HepG2 (cell line): ENCODE results near the gene SERTAD3. TPM values are rescaled to one million over a fixed set of nuclear protein-coding genes. Genes with fewer than 3 reads are reported as not detected.

ENCODE experiments used
- ATF1 ChIP-seq: IDR thresholded peaks from 2 replicates; pipeline ENCODE4 v1.6.1; 2016; ENCODE audit warnings: mild to moderate bottlenecking, control low read depth
- CBFB ChIP-seq: sonication (generic); formaldehyde crosslinking; IDR thresholded peaks from 2 replicates; pipeline ENCODE4 v1.4.0; 2020; ENCODE audit warnings: missing genetic modification reagents
- CREM ChIP-seq, 2 experiments: sonication (generic) in 1 of 2; formaldehyde crosslinking in 1 of 2; IDR thresholded peaks; 2 replicates each; pipeline versions ENCODE4 v1.4.0 to v1.6.1; 2016 to 2020; ENCODE audit warnings: antibody characterized with exemption in 1 of 2, mild to moderate bottlenecking in 1 of 2, missing genetic modification reagents in 1 of 2
- HNRNPLL ChIP-seq: fragments of 200-400 bp; formaldehyde crosslinking; IDR thresholded peaks from 2 replicates; pipeline ENCODE4 v1.6.1; 2017; ENCODE audit warnings: mild to moderate bottlenecking, low read depth, low read length; ENCODE audit not compliant: poor library complexity, severe bottlenecking
- JUN ChIP-seq: sonication (generic); formaldehyde crosslinking; IDR thresholded peaks from 2 replicates; pipeline ENCODE4 v1.4.0; 2020; ENCODE audit warnings: mild to moderate bottlenecking, missing genetic modification reagents
- MYC ChIP-seq: sonication (generic); formaldehyde crosslinking; IDR thresholded peaks from 2 replicates; pipeline ENCODE4 v1.9.0; 2021; ENCODE audit warnings: missing genetic modification reagents, borderline replicate concordance
- NONO ChIP-seq, 2 experiments: fragments of 450-650 bp in 1 of 2; sonication (generic) in 1 of 2; formaldehyde crosslinking in 1 of 2; IDR thresholded peaks in 1 of 2; conservative IDR thresholded peaks in 1 of 2; 2 replicates each; pipeline versions ENCODE4 v1.6.1 to v1.8.0; 2017 to 2022; ENCODE audit warnings: mild to moderate bottlenecking in 1 of 2, missing genetic modification reagents in 1 of 2, moderate library complexity in 1 of 2
- PCBP1 ChIP-seq: fragments of 200-400 bp; formaldehyde crosslinking; IDR thresholded peaks from 2 replicates; pipeline ENCODE4 v1.6.1; 2017; ENCODE audit warnings: mild to moderate bottlenecking, low read depth, low read length, borderline replicate concordance
- RAD51 ChIP-seq: fragments of 450-650 bp; IDR thresholded peaks from 2 replicates; pipeline ENCODE4 v1.6.1; 2016; ENCODE audit warnings: borderline replicate concordance
- ZMYM3 ChIP-seq: sonication (generic); formaldehyde crosslinking; IDR thresholded peaks from 2 replicates; pipeline ENCODE4 v1.5.1; 2020; ENCODE audit warnings: mild to moderate bottlenecking, missing genetic modification reagents
- ZNF781 ChIP-seq: sonication (generic); formaldehyde crosslinking; IDR thresholded peaks from 2 replicates; pipeline ENCODE4 v1.5.1; 2020; ENCODE audit warnings: borderline replicate concordance, mild to moderate bottlenecking, missing genetic modification reagents; ENCODE audit errors: not compliant biosample characterization
- ZNF879 ChIP-seq: sonication (generic); formaldehyde crosslinking; IDR thresholded peaks from 2 replicates; pipeline ENCODE4 v1.8.1; 2023; ENCODE audit warnings: missing genetic modification reagents
- polyA plus RNA-seq, 8 experiments: library from polyadenylated mRNA; depleted of rRNA in 3 of 8; stranded (reverse) in 7 of 8; unstranded in 1 of 8; fragments of >200 nt; fragmentation: Illumina TruSeq in 4 of 8; extraction: Trizol in 4 of 8; gene quantifications; 2 replicates each; pipeline versions ENCODE4 v1.2.1 to v1.2.3, GENCODE V29; 2011 to 2016; ENCODE audit warnings: low read depth in 4 of 8, missing spikeins in 1 of 8, mixed read lengths in 1 of 8; ENCODE audit not compliant: insufficient read depth in 1 of 8
- total RNA-seq, 5 experiments: library from RNA; depleted of rRNA; stranded (reverse); fragments of >200 nt; fragmentation: Illumina TruSeq; extraction: Trizol; gene quantifications; 2 replicates each; pipeline ENCODE4 v1.2.3, GENCODE V29; 2016; ENCODE audit warnings: low read depth in 1 of 5
- TF ChIP-seq, protein P1 (sequence below): sonication (generic); formaldehyde crosslinking; IDR thresholded peaks from 2 replicates; pipeline ENCODE4 v1.5.0; 2020; ENCODE audit warnings: missing genetic modification reagents, mild to moderate bottlenecking, borderline replicate concordance
- TF ChIP-seq, protein P2 (sequence below): sonication (generic); formaldehyde crosslinking; conservative IDR thresholded peaks from 2 replicates; pipeline ENCODE4 v1.5.0; 2020; ENCODE audit warnings: missing genetic modification reagents
- TF ChIP-seq, protein P3 (sequence below): sonication (generic); formaldehyde crosslinking; IDR thresholded peaks from 2 replicates; pipeline ENCODE4 v1.8.1; 2022; ENCODE audit warnings: low read depth, mild to moderate bottlenecking, missing genetic modification reagents
- TF ChIP-seq, protein P4 (sequence below): sonication (generic); formaldehyde crosslinking; IDR thresholded peaks from 2 replicates; pipeline ENCODE4 v1.4.0; 2020; ENCODE audit warnings: missing genetic modification reagents
- TF ChIP-seq, protein P5 (sequence below): sonication (generic); formaldehyde crosslinking; IDR thresholded peaks from 2 replicates; pipeline ENCODE4 v1.4.0; 2020; ENCODE audit warnings: mild to moderate bottlenecking, missing genetic modification reagents
- TF ChIP-seq, protein P6 (sequence below): sonication (generic); formaldehyde crosslinking; IDR thresholded peaks from 2 replicates; pipeline ENCODE4 v1.8.0; 2023; ENCODE audit warnings: mild to moderate bottlenecking, missing genetic modification reagents

The SERTAD3 gene
- total and polyA plus RNA-seq, 2 of the 13 experiments (the other 11 are each of a cell fraction or from before 2014, with no cell fraction given), result 9.6 to 16.9 TPM

DNA sequence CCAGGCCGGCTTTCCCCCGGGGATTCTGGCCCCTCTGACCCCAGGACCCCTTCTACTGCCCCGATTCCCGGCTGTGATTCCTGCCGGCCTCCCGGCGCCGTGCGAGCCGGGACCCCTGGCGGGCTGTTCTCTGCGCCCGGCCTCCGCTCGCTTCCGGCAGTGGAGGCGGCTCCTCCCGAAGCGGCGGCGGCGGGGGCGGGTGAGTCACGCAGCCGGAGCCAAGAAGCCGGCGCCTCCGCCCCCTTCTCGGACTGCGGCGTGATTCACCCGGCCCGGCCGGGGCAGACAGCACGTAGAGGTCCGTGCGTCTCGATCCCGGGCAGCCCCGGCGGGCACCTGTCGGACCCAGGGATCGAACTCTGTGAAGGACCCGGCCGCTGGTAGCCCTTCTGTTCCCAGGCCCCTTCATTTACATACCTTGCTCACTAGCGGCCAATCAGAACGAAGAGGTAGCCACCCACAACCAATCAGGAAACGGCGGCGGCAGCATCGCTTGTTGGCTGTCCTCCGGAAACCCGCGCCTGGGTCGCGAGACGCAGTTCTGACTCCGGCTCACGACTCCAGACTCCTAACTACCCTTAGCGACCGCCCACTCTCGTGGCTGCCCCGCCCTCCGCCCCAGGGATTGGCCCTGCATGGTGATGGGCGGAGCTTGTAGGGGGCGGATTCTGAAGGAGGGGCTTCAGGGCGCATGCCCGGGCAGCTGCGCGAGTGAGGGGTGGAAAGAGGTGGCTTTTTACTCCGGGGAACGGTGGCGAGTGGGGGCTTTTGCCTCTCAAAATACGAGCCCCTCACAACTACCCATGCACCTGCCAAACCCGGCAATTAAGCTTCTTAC, 18.5 kb downstream of the SERTAD3 start, which contains the start of gene SERTAD1 (continued):
- TF ChIP-seq, protein P1, sequence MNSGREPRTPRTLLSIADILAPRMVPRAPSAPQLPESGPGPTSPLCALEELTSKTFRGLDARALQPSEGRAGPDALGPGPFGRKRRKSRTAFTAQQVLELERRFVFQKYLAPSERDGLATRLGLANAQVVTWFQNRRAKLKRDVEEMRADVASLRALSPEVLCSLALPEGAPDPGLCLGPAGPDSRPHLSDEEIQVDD (CRISPR knock-in tag), result no peak
- TF ChIP-seq, protein P2, sequence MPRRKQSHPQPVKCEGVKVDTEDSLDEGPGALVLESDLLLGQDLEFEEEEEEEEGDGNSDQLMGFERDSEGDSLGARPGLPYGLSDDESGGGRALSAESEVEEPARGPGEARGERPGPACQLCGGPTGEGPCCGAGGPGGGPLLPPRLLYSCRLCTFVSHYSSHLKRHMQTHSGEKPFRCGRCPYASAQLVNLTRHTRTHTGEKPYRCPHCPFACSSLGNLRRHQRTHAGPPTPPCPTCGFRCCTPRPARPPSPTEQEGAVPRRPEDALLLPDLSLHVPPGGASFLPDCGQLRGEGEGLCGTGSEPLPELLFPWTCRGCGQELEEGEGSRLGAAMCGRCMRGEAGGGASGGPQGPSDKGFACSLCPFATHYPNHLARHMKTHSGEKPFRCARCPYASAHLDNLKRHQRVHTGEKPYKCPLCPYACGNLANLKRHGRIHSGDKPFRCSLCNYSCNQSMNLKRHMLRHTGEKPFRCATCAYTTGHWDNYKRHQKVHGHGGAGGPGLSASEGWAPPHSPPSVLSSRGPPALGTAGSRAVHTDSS (CRISPR knock-in tag), result no peak
- TF ChIP-seq HNRNPLL (peak; percentile 65), CBFB (no peak), CREM (IDR thresholded peaks at IDR 0.05) (peak; percentile 51), CREM (CRISPR knock-in tag; IDR thresholded peaks at IDR 0.05) (no peak), RAD51 (no peak), NONO (IDR thresholded peaks at IDR 0.05) (no peak), NONO (CRISPR knock-in tag; conservative IDR thresholded peaks at IDR 0.05) (no peak), ZMYM3 (no peak), JUN (CRISPR knock-in tag) (0 out of 2 replicates have a peak, but pooled peaks have one; percentile 53), PCBP1 (no peak), ATF1 (CRISPR knock-in tag) (no peak), ZNF879 (no peak), ZNF781 (no peak), MYC (CRISPR knock-in tag) (no peak)
- TF ChIP-seq, protein P3, sequence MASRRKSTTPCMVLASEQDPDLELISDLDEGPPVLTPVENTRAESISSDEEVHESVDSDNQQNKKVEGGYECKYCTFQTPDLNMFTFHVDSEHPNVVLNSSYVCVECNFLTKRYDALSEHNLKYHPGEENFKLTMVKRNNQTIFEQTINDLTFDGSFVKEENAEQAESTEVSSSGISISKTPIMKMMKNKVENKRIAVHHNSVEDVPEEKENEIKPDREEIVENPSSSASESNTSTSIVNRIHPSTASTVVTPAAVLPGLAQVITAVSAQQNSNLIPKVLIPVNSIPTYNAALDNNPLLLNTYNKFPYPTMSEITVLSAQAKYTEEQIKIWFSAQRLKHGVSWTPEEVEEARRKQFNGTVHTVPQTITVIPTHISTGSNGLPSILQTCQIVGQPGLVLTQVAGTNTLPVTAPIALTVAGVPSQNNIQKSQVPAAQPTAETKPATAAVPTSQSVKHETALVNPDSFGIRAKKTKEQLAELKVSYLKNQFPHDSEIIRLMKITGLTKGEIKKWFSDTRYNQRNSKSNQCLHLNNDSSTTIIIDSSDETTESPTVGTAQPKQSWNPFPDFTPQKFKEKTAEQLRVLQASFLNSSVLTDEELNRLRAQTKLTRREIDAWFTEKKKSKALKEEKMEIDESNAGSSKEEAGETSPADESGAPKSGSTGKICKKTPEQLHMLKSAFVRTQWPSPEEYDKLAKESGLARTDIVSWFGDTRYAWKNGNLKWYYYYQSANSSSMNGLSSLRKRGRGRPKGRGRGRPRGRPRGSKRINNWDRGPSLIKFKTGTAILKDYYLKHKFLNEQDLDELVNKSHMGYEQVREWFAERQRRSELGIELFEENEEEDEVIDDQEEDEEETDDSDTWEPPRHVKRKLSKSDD (CRISPR knock-in tag), result no peak
- TF ChIP-seq, protein P4, sequence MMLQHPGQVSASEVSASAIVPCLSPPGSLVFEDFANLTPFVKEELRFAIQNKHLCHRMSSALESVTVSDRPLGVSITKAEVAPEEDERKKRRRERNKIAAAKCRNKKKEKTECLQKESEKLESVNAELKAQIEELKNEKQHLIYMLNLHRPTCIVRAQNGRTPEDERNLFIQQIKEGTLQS, result 0 out of 2 replicates have a peak, but pooled peaks have one; percentile 23
- TF ChIP-seq, protein P5, sequence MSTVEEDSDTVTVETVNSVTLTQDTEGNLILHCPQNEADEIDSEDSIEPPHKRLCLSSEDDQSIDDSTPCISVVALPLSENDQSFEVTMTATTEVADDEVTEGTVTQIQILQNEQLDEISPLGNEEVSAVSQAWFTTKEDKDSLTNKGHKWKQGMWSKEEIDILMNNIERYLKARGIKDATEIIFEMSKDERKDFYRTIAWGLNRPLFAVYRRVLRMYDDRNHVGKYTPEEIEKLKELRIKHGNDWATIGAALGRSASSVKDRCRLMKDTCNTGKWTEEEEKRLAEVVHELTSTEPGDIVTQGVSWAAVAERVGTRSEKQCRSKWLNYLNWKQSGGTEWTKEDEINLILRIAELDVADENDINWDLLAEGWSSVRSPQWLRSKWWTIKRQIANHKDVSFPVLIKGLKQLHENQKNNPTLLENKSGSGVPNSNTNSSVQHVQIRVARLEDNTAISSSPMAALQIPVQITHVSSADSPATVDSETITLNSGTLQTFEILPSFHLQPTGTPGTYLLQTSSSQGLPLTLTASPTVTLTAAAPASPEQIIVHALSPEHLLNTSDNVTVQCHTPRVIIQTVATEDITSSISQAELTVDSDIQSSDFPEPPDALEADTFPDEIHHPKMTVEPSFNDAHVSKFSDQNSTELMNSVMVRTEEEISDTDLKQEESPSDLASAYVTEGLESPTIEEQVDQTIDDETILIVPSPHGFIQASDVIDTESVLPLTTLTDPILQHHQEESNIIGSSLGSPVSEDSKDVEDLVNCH (CRISPR knock-in tag), result no peak
- TF ChIP-seq, protein P6, sequence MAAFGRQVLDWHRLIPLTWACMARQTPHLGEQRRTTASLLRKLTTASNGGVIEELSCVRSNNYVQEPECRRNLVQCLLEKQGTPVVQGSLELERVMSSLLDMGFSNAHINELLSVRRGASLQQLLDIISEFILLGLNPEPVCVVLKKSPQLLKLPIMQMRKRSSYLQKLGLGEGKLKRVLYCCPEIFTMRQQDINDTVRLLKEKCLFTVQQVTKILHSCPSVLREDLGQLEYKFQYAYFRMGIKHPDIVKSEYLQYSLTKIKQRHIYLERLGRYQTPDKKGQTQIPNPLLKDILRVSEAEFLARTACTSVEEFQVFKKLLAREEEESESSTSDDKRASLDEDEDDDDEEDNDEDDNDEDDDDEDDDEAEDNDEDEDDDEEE (CRISPR knock-in tag), result peak; percentile 86
